ENCODE measurements around the gene JARID2. TPM values are rescaled to one million over a fixed set of nuclear protein-coding genes. Genes with fewer than 3 reads are reported as not detected.

Gene JARID2
- total and polyA plus RNA-seq, 9 of the 15 experiments (the other 6 are each of a cell fraction or from before 2014, with no cell fraction given): 5.0 to 29.0 (median 15.6) TPM

DNA sequence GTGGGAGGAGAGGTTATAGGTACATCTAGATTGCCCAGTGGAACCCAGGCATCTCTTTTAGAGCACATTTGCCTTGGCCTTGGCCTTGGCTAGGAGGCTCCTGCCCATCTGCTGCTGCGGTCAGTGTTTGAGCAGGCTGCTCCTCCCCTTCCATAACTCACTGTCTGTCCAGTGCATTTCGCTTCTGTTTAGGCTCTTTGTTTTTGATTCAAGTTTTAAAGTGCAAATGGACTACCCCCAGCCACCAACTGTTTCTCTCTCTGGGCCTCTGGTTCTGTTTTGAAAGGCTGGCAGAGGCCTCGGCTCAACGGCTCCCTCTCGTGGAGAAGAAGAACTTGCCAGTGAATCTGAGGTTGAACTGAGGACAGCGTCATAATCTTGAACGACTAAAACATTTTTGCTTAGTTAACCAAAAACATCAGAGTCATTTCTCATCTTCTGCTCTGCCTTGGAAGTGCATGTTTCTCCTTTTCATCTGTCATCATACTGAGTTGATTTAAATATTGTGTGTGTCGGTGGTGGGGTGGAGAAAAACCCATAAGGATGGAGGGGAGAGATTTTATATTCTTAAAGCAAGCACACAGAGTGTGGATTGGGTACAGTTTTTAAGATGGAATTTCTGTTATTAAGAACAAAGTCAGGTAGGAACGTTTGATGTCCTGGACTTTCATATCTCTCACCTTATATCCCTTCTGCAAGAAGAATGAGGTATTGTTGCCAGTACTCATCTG is 245.6 kb downstream of the JARID2 start (continued):
- no peak for TF ChIP-seq SETDB1 (IDR thresholded peaks at IDR 0.05; ENCODE audit: low read length)
- TF ChIP-seq CHD4 (IDR thresholded peaks at IDR 0.05; ENCODE audit: insufficient read depth, insufficient replicate concordance, low read depth, low read length, poor library complexity, severe bottlenecking): no peak
- TF ChIP-seq, protein P1, sequence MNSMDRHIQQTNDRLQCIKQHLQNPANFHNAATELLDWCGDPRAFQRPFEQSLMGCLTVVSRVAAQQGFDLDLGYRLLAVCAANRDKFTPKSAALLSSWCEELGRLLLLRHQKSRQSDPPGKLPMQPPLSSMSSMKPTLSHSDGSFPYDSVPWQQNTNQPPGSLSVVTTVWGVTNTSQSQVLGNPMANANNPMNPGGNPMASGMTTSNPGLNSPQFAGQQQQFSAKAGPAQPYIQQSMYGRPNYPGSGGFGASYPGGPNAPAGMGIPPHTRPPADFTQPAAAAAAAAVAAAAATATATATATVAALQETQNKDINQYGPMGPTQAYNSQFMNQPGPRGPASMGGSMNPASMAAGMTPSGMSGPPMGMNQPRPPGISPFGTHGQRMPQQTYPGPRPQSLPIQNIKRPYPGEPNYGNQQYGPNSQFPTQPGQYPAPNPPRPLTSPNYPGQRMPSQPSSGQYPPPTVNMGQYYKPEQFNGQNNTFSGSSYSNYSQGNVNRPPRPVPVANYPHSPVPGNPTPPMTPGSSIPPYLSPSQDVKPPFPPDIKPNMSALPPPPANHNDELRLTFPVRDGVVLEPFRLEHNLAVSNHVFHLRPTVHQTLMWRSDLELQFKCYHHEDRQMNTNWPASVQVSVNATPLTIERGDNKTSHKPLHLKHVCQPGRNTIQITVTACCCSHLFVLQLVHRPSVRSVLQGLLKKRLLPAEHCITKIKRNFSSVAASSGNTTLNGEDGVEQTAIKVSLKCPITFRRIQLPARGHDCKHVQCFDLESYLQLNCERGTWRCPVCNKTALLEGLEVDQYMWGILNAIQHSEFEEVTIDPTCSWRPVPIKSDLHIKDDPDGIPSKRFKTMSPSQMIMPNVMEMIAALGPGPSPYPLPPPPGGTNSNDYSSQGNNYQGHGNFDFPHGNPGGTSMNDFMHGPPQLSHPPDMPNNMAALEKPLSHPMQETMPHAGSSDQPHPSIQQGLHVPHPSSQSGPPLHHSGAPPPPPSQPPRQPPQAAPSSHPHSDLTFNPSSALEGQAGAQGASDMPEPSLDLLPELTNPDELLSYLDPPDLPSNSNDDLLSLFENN (IDR thresholded peaks at IDR 0.05; ENCODE audit: low read depth in 2 of 2, low read length in 2 of 2): no peak
- no peak for TF ChIP-seq ZFP36 (IDR thresholded peaks at IDR 0.05; ENCODE audit: low read depth, low read length, partially characterized antibody)
- peak; percentile 81 to 91 for TF ChIP-seq RAD21 (CRISPR knock-in tag; conservative IDR thresholded peaks at IDR 0.05 in 1 of 2, IDR thresholded peaks at IDR 0.05 in 1 of 2)
- TF ChIP-seq, protein P2, sequence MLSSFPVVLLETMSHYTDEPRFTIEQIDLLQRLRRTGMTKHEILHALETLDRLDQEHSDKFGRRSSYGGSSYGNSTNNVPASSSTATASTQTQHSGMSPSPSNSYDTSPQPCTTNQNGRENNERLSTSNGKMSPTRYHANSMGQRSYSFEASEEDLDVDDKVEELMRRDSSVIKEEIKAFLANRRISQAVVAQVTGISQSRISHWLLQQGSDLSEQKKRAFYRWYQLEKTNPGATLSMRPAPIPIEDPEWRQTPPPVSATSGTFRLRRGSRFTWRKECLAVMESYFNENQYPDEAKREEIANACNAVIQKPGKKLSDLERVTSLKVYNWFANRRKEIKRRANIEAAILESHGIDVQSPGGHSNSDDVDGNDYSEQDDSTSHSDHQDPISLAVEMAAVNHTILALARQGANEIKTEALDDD (IDR thresholded peaks at IDR 0.05): peak; percentile 43; the same call in 1 of the 2 replicates
- TF ChIP-seq ZNF766 (CRISPR knock-in tag; conservative IDR thresholded peaks at IDR 0.05): no peak
- no peak for TF ChIP-seq TCF7 (IDR thresholded peaks at IDR 0.05; ENCODE audit: borderline replicate concordance)
- no peak for TF ChIP-seq HDAC6 (IDR thresholded peaks at IDR 0.05; ENCODE audit: low read depth, low read length)
- TF ChIP-seq, protein P3, sequence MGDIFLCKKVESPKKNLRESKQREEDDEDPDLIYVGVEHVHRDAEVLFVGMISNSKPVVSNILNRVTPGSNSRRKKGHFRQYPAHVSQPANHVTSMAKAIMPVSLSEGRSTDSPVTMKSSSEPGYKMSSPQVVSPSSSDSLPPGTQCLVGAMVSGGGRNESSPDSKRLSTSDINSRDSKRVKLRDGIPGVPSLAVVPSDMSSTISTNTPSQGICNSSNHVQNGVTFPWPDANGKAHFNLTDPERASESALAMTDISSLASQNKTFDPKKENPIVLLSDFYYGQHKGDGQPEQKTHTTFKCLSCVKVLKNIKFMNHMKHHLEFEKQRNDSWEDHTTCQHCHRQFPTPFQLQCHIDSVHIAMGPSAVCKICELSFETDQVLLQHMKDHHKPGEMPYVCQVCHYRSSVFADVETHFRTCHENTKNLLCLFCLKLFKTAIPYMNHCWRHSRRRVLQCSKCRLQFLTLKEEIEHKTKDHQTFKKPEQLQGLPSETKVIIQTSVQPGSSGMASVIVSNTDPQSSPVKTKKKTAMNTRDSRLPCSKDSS (IDR thresholded peaks at IDR 0.05; ENCODE audit: low read depth, partially characterized antibody): no peak
- TF ChIP-seq ZNF79 (CRISPR knock-in tag; IDR thresholded peaks at IDR 0.05; ENCODE audit: low read depth): no peak
- no peak for TF ChIP-seq GTF2B (IDR thresholded peaks at IDR 0.05; ENCODE audit: extremely low read depth, insufficient read length)
- no peak for TF ChIP-seq HDAC1 (IDR thresholded peaks at IDR 0.05)
- TF ChIP-seq, protein P4, sequence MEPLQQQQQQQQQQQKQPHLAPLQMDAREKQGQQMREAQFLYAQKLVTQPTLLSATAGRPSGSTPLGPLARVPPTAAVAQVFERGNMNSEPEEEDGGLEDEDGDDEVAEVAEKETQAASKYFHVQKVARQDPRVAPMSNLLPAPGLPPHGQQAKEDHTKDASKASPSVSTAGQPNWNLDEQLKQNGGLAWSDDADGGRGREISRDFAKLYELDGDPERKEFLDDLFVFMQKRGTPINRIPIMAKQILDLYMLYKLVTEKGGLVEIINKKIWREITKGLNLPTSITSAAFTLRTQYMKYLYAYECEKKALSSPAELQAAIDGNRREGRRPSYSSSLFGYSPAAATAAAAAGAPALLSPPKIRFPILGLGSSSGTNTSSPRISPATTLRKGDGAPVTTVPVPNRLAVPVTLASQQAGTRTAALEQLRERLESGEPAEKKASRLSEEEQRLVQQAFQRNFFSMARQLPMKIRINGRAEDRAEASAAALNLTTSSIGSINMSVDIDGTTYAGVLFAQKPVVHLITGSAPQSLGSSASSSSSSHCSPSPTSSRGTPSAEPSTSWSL (CRISPR knock-in tag; IDR thresholded peaks at IDR 0.05; ENCODE audit: borderline replicate concordance): no peak
- no peak for TF ChIP-seq ZBTB7A (IDR thresholded peaks at IDR 0.05; ENCODE audit: borderline replicate concordance, control insufficient read depth, low read depth, low read length)
- no peak for TF ChIP-seq RBBP5 (IDR thresholded peaks at IDR 0.05; ENCODE audit: borderline replicate concordance, insufficient read depth, low read length, poor library complexity, severe bottlenecking)
- no peak for TF ChIP-seq NCOA4 (IDR thresholded peaks at IDR 0.05; ENCODE audit: partially characterized antibody)
- TF ChIP-seq CHD2 (IDR thresholded peaks at IDR 0.05; ENCODE audit: low read depth, low read length): no peak

Measured in K562 (cell line).